BJ (cell line): ENCODE data around the gene SRPRB. TPM values are rescaled to one million over a fixed set of nuclear protein-coding genes. Genes with fewer than 3 reads are reported as not detected.

Experiments
- CTCF ChIA-PET: fragments of 350-600 bp; formaldehyde crosslinking; extraction: SDS; loops from one replicate; lab custom pipeline; 2021; ENCODE audit warnings: antibody characterized with exemption, inconsistent platforms; lab: Yijun Ruan, JAX
- POLR2A ChIA-PET: fragments of 300-600 bp; sonication (Branson Sonifier 250); formaldehyde crosslinking; extraction: SDS; loops from one replicate; lab custom pipeline; 2021; ENCODE audit warnings: antibody characterized with exemption; lab: Charles Lee
- DNase-seq: peaks from one replicate; pipeline ENCODE4 v3.0.0-alpha.2; 2011; ENCODE audit warnings: low read depth
- H3K27me3 ChIP-seq: 2 replicates; pipeline ENCODE4 v1.6.0; 2011; ENCODE audit warnings: low read length; ENCODE audit not compliant: control insufficient read depth, insufficient read depth
- H3K36me3 ChIP-seq: 2 replicates; pipeline ENCODE4 v1.5.1; 2011; ENCODE audit warnings: low read length; ENCODE audit not compliant: control insufficient read depth, insufficient read depth
- H3K4me3 ChIP-seq: 2 replicates; pipeline ENCODE4 v1.5.1; 2011; ENCODE audit warnings: low read depth, mild to moderate bottlenecking, control low read depth, low read length
- polyA plus RNA-seq: library from polyadenylated mRNA; depleted of rRNA; stranded (reverse); fragments of >200 nt; gene quantifications from 2 replicates; pipeline ENCODE4 v1.2.3, GENCODE V29; 2011; rRNA removed
- TF ChIP-seq, protein P1 (sequence below): IDR thresholded peaks from 2 replicates; pipeline ENCODE4 v1.5.1; 2011; ENCODE audit warnings: low read depth, mild to moderate bottlenecking, control low read depth, inconsistent platforms, low read length, moderate library complexity; ENCODE audit not compliant: insufficient read depth

Gene SRPRB
- polyA plus RNA-seq, 1 experiment = 36.0 TPM

DNA sequence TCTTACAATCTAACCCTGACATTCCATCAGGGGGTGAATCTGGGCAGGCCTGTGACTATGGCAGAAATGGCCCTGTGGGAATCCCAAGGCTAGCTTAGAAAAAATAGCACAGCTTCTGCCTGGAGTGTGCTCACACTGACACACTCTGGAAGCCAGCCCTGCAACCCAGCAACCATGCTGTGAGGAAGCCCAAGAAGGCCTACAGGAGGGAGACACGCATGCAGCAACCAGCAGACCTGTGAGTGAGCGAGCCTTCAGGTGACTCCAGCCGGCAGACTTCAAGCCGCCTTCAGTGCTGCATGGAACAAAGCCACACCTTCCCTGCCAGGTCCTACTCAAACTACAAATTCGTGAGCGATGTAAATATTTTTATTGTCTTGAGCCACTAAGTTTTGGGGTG is 64.0 kb downstream of the SRPRB start:
- Histone ChIP-seq H3K36me3 (no peaks in the 10 kb centered on the region), H3K27me3 (peaks cover 17% of the 10 kb centered on the region), H3K4me3 (no peak overlapping the region)
- POLR2A ChIA-PET = no interaction called here
- CTCF ChIA-PET = interaction anchor here (0.5 kb wide), 1 partner anchor 240 kb away, joined by 3 read pairs; no protein-coding TSS in a partner anchor
- no peak for DNase-seq
- TF ChIP-seq, protein P1, sequence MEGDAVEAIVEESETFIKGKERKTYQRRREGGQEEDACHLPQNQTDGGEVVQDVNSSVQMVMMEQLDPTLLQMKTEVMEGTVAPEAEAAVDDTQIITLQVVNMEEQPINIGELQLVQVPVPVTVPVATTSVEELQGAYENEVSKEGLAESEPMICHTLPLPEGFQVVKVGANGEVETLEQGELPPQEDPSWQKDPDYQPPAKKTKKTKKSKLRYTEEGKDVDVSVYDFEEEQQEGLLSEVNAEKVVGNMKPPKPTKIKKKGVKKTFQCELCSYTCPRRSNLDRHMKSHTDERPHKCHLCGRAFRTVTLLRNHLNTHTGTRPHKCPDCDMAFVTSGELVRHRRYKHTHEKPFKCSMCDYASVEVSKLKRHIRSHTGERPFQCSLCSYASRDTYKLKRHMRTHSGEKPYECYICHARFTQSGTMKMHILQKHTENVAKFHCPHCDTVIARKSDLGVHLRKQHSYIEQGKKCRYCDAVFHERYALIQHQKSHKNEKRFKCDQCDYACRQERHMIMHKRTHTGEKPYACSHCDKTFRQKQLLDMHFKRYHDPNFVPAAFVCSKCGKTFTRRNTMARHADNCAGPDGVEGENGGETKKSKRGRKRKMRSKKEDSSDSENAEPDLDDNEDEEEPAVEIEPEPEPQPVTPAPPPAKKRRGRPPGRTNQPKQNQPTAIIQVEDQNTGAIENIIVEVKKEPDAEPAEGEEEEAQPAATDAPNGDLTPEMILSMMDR = no peak

DNA sequence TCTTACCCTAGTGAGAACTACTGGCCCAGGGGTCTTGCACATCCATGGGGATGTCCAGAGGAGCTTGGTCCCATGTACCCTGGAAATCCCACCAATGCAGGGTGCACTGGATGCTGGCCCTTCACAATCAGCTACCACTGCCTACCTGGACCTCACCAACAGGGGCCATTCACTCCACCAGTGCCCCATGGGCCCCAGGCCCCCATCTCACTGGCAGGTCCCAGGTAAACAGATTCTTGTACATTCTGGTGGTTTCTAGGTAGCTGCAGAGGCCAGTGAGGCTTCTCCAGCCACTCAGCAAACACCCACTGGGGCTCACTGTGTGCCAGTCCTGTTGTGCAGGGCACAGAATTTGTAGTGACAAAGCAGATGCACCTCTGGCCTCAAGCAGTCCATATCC is 65.2 kb downstream of the SRPRB start:
- Histone ChIP-seq H3K4me3 (no peak overlapping the region), H3K36me3 (no peaks in the 10 kb centered on the region), H3K27me3 (peaks cover 14% of the 10 kb centered on the region)
- ChIA-PET CTCF (no interaction called here), POLR2A (no interaction called here)
- DNase-seq = no peak
- TF ChIP-seq, protein P1 = no peak

Other genes with a start within 250 kb of the SRPRB start
- 54.9 and 96.0 TPM in 2 replicates for gene CDV3, start 232.1 kb upstream of the SRPRB start, polyA plus RNA-seq
- 18.9 and 22.1 TPM in 2 replicates for gene TOPBP1, start 143.9 kb upstream of the SRPRB start, polyA plus RNA-seq
- gene TF, start 59.4 kb upstream of the SRPRB start, polyA plus RNA-seq = 0.15 and 0.36 TPM in 2 replicates
- 2.0 and 3.0 TPM in 2 replicates for gene RAB6B, start 90.1 kb downstream of the SRPRB start, polyA plus RNA-seq
- 2.6 and 5.4 TPM in 2 replicates for gene SLCO2A1, start 224.1 kb downstream of the SRPRB start, polyA plus RNA-seq